Stimulated activated naive CD8-positive, alpha-beta T cell treated with anti-CD3 and anti-CD28 coated beads, Interleukin-15, Interleukin-2, amounts not matched to agents 100 U/mL and 50 U/mL, for 24 hours (primary cell): ENCODE results near the gene ZNHIT2.

Experiments
- ATAC-seq: fragments of 150-1000 bp; cut with Tn5 transposase; one replicate; pipeline ENCODE4 v1.10.0; 2021
- DNase-seq: peaks from one replicate; pipeline ENCODE4 v3.0.0; 2021

Gene ZNHIT2

DNA sequence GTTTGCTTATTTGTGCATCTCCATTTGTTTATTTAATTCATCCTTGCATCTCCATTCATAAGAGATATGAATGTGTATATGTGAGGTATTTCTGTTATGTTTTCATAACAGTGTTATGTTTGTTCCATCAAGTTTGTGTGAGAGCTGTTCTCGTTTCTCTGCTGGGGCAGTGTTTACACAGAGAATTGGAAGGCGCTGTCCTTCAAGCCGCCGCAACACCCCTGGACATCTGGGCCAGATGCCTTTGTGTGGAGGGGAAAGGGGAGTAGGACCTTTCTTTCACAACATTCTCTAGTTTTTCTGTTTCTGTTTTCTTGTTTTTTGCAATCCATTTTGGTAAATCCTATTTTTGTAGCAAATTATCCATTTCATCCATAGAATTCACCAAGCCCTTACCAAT, 12.9 kb downstream of the ZNHIT2 start:
- ATAC-seq (no peak), DNase-seq (no peak)

DNA sequence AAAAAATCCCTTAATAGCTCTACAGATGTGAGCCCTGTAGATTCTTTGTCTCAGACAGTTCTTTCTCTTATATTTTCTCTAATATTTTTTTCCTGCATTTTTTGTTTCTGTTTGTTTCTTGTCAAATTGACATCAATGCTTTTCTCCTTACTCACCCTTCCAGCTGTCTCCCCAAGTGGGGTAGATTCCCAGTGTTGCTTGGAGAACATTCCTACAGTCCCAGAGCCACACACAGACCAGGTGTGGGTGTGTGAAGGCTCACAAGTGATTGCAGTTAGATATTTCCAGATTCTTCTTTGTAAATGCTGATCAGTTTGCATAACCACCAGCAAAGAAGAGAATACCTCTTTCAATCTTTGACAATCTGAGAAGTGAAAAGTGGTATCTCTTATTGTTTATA, 14.0 kb downstream of the ZNHIT2 start:
- ATAC-seq (no peak), DNase-seq (no peak)

DNA sequence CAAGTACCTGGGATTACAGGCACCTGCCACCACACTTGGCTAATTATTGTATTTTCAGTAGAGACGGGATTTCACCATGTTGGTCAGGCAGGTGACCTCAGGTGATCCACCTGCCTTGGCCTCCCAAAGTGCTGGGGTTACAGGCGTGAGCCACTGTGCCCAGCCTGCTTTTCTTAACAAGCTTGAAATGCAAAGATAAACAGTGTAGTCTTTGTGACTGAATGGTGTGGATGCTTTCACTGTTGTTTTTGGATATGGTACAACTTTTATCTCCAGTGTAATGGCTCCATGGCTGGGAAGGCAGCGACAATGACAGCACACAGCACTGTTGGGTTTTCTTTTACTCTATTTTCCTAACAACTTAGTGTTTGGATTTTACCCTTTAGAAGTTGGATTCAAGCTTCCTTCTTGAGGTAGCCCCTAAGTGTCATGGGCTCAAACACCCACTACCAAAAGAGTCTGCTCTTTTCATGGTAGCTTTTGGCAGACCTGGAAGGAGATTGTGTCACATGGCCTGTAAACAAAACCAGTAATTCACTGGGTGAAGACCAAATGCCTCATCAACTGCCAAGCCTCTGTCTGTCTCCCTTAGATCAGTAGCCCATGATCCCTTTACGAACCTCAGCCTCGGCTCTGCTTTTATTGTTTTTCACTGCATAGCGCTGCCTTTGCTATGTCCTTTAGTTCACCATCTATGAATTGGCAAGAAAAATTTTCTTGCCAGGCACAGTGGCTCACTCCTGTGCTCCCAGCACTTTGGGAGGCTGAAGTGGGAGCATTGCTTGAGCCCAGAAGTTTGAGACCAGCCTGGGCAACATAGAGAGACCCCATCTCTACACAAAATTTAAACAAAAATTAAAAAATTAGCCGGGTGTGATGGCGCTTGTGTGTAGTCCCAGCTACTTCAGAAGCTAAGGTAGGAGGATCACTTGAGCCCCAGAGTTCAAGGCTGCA, 15.1 kb downstream of the ZNHIT2 start:
- ATAC-seq (no peak), DNase-seq (no peak)

DNA sequence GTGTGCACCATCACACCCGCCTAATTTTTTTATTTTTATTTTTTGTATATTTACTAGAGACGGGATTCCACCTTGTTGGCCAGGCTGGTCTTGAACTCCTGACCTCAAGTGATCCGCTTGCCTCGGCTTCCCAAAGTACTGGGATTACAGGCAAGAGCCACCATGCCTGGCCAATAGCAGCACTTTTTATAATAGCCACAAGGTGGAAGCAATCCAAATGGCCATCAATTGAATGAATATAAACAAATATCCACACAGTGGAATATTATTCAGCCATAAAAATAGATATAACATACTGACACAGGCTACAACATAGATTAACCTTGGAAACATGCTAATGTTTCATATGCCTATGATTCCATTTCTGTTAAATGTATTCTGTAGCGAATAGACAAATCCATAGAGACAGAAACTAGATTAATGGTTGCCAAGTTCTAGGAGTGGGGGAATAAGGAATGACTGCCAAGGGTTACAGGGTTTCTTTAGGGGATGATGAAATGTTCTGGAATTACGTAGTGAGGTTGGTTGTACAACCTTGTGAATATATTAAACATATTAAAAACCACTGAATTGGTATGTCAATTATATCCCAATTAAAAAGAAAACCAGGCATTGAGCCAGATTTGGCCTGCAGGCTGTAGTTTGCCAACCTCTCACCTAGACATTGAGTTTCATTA, 16.7 kb downstream of the ZNHIT2 start:
- no peak for ATAC-seq
- DNase-seq, result no peak

DNA sequence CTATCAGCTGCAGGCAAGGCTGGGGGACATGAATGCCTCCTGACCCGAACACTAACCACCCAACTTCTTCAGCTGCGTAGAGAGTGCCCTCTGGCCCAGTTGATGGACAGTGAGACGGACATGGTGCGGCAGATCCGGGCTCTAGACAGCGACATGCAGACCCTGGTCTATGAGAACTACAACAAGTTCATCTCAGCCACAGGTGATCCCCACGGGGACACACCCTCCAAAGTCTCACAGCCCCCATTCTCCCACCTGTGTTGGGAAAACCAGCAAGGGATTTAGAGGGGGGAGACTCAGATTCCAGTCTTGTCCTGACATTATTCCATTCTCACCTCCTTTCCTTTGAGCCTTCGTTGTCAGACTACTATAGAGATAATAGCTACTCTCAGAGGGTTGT, 20.6 kb downstream of the ZNHIT2 start:
- ATAC-seq (no peak), DNase-seq (no peak)

DNA sequence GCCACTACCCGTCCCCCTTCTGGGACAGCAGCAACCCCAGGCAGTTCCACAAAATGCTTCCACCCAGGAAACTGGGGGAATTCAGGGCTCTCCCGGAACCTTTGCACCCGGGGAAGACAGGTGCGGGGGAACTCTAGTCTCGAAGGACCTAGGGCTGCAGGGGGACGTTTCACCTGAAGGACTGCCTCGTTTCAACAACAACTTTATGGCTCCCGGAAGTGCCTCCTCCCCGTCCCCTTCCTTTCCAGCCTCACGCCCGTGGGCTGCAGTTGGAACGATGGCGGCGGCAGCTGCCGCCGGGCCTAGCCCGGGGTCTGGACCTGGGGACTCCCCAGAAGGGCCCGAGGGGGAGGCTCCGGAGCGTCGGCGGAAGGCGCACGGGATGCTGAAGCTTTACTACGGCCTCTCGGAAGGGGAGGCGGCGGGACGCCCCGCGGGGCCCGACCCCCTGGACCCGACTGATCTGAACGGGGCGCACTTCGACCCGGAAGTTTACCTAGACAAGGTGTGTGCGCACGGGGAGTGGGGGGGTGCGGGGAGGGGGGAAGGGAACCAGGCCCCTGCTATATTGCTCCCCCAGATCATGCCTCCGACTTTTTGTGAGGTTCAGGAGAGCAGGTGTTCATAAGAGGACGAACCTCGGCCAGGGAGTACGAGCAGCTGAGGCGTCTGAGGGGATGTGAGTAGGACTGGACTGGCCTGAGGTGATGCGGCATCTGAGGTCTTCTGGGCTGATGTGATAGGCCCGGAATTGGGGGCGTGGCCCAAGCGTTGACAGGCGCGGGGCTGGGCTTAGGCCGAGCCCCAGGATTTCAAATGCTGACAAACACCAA, 21.3 kb downstream of the ZNHIT2 start, which contains the start of gene VPS51:
TSS of gene VPS51 (plus strand) at position 241 of the 833 bp plus-strand sequence. CDS start at position 278, 37 bp downstream.
- ATAC-seq (peak; percentile 96), DNase-seq (peak; percentile 88)

DNA sequence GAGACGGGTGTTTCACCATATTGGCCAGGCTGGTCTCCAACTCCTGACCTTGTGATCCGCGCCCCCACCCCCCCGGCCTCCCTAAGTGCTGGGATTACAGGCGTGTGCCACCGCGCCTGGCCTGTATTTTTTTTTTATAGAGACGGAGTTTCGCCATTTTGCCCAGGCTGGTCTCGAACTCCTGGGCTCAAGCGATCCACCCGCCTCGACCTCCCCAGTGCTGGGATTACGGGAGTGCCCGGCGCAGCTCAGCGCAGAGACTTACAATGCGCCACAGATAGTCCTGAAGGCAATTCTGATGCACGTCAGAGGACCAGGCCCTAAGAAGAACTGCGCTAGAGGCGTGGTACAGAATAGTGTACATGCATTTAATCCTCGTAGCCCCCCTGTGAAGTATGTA, 22.1 kb downstream of the ZNHIT2 start:
- ATAC-seq (no peak), DNase-seq (no peak)

DNA sequence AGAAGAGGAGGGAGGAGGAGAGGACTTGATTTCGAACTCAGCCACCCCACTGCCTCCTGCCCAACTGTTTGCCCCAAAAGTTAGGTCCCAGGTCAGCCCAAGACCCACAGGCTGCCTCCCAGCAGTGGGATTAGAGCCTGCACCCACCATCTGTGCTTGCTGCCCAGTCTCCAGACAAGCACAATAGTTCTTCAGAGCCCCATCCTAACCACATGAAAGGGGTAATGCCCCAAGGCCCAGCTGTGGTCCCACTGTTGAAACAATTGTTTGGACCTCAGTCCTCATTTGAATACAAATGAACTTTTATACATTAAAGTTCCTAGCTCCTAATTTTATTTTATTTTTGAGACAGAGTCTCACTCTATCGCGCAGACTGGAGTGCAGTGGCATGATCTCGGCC, 26.9 kb downstream of the ZNHIT2 start:
- ATAC-seq, result no peak
- no peak for DNase-seq

DNA sequence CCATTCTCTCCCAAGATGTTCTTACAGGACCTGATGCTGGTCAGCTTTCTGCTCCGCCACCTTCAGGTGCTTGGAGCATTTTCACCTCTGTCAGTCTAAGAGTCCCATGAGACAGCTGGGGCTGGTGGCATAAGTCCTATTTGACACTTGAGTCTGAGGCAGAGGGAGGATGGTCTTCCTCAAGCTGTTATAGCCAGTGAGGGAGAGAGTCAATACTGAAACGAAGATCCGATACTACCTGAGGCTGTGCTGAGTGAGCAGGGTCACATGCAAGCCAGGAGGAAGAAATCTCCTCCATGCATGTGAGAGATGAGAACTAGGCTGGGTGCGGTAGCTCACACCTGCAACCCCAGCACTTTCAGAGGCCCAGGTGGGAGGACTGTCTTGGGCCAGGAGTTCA, 27.9 kb downstream of the ZNHIT2 start:
- DNase-seq (no peak), ATAC-seq (no peak)

DNA sequence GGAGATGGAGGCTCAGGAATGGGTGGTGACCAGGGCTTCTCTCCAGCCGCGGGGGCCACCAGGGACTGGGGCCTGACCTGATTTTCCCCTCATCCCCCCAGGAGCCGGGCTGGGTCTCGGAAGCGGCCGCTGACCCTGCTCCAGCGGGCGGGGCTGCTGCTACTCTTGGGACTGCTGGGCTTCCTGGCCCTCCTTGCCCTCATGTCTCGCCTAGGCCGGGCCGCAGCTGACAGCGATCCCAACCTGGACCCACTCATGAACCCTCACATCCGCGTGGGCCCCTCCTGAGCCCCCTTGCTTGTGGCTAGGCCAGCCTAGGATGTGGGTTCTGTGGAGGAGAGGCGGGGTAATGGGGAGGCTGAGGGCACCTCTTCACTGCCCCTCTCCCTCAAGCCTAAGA, 29.7 kb downstream of the ZNHIT2 start:
- no peak for DNase-seq
- ATAC-seq, result no peak

DNA sequence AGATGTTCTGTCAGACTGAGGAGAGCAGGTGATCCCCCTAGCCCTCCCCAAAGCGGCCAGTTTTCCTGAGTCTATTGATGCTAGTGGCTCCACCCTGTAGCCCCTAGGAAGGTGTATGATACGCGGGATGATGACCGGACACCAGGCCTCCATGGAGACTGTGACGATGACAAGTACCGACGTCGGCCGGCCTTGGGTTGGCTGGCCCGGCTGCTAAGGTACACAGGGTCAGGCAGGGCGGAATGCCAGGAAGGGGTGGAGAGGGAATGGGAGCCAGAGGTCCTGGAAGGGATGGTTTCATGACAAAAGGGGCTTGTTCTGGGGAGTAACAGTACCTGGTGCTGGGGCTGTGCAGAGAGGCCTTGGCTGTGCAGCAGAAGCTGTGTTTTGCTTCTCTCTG, 30.3 kb downstream of the ZNHIT2 start:
- no peak for DNase-seq
- ATAC-seq, result no peak

DNA sequence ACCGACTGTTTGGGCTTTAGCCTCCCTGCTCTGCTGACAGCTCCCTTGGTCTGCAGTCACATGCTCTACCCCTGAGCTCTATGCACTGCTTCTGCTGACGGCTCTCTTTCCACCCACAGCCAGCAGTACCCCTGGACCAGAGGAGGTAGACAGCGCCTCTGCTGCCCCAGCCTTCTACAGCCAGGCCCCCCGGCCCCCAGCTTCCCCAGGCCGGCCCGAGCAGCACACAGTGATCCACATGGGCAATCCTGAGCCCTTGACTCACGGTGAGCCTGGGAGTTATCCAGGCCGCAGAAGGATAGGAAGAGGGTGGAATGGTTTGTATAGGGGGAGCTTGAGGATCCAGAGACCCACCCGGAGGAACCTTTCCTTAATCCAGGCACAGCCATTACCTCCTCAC, 30.7 kb downstream of the ZNHIT2 start:
- no peak for ATAC-seq
- DNase-seq, result no peak

DNA sequence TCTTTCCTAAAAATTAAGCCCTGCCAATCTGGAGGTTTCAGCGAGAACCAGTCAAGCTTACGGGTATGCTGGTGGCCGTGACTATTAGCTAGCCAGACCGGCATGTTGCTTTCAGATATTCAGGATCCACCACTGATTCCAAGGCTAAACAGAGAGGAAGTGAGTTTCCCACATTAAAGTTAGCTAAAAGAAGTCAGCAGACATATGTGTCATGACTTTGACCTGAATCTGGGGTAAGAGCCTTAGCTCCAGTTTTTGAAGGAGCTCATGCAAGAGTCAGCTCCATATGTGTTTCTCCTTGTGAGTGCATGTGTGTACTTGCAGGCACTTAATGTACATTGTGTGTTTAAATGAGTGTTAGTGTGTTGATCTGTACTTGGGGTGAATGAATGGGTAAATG, 32.1 kb downstream of the ZNHIT2 start:
- ATAC-seq (no peak), DNase-seq (no peak)

DNA sequence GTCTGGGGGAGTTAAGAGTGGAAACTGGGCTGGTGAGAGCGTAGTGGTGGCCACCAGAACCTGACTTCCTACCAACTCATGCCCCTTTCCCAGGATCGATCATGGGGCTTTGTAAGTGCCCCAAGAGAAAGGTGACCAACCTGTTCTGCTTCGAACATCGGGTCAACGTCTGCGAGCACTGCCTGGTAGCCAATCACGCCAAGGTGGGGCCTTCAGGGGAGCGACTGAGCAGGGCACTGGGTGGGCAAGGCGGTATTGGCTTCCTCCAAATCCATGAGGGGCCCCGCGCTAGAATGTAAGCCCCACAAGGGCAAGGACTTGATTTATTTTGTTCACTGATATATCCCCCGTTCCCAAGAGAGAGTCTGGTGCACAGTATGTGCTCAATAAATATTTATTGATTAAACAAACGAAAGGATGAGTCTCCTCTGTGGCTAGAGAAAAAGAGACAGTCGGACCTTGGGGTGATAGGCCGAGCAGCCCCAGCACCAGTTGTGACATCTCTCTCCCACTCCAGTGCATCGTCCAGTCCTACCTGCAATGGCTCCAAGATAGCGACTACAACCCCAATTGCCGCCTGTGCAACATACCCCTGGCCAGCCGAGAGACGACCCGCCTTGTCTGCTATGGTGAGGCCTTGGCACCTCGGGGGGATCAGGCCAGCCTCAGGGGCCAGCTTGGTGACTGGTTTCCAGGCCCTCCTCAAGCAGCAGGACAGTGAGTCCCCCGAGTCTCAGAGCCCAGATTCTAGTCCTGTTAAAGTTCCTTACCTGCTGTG, 32.7 kb downstream of the ZNHIT2 start:
- ATAC-seq (peak; percentile 1), DNase-seq (no peak)

DNA sequence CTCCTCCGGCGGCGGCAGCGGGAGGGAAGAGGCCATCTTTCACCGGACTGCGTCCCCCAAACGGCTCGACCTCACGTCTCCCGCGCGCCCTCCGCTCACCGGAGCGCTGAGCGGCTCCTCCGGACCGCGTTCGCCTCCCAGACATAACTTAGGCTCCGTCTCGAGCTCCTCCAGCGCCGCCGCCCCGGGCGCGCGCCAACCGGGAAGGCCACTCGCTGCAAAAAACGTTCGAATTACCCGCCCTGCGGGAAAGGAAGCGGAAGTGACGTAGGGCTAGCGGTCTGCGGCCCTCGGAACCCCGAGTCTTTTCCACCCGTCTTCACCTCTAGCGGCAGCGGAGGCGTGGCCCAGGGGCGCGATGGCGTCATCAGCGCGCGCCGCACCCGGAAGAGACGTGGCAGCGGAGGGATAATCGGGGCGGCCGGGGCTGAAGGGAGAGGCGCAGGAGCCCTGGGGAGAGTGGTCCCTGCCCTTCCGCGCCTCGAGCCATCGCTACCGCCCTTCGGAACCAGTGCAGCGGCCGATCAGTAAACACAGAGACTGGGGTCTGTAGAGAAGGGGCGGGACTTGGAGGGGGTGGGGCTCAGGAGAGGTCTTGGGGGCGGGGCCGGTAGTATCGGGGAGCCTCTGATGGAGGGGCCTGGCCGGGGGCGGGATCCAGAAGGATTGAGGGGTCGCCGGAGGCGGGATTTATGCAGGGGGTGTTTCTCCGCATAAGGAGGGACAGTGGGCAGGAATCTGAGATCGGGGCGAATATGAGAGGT, 33.5 kb downstream of the ZNHIT2 start, which contains the start of the genes CDCA5 and ZFPL1:
TSS of gene CDCA5 (minus strand) at position 207 of the 764 bp plus-strand sequence. CDS start at position 145, 62 bp downstream.
TSS of gene ZFPL1 (plus strand) at position 389 of the 764 bp plus-strand sequence. CDS start 477 bp downstream, outside the sequence.
- peak; percentile 98 for DNase-seq
- peak; percentile 83 for ATAC-seq

DNA sequence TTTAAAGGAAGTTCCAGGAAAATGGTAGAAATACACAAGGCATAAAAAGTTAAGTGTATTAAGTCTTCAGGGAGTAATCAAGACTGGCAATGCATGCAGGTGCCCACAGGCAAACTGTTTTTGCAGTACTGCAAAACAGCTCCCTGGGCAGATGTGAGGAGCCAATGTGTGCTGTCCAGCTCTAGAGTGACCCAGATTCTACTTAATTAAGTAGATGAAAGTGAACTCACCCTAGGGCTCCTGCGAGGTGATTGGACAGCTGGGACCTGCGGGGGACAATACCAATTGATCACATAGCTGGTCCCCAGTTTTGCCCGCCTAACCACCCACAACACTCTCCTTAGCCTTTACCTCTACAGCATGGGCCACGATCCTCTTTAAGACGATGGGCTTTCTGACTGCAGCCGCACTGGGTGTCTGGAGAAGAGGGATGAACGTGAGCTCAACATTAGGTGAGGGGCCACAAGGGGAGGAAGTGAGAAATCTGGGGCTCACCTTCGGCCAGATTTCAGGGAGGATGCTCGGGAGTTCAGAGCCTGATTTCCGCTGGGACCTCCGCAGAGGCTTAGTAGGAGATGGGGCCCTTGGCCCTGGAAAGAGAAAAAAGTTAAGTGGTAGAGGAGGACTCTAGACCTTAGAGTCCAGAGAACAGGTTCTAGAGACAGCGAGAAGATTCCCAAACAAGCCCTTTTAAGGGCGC, 34.2 kb downstream of the ZNHIT2 start:
- no peak for DNase-seq
- no peak for ATAC-seq

DNA sequence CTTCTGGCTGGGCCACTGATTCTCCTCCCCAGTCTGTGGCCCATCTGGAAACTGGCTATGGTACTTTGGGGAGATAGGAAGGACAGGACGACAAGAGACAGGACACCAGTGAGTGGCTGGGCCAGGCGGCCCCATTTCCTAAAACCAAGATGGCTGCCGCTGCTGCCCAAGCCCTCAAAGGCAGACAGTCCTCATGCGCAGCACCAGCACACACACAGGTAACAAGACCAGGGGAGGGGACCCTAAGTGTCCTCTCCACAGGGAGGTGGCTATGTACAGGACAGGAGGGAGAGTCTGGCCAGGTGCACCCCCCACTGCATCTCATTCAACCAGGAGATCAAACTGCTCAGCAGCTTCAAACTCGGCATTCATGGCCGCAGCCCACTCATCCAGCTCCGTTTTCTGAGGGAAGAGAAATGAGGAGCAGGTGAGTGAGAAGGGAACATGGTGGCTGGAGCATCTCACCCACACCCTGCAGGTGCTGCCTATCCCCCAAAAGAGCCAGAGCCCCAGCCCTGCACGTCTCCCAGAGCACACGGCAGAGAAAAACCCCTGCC, 38.6 kb downstream of the ZNHIT2 start:
- ATAC-seq (no peak), DNase-seq (no peak)

DNA sequence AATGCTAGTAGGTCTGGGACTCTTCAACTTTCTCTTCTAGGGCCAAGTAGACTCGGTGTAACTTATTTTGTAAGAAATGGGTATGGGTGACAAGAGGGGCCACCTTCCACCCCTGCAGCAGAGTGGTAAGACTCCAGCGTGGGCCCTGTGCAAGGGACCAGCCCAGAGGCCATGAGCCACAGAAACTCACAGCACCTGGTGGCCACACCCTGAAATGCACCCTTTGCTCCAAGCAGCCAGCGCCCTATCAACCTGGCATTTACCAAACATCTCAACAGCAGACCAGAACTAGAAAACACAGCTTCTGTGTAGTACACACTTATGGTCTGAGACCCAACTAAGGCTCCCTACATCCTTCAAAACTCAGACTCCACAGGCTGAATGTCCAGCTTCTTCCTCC, 39.4 kb downstream of the ZNHIT2 start:
- DNase-seq, result peak; percentile 72
- peak; percentile 69 for ATAC-seq

DNA sequence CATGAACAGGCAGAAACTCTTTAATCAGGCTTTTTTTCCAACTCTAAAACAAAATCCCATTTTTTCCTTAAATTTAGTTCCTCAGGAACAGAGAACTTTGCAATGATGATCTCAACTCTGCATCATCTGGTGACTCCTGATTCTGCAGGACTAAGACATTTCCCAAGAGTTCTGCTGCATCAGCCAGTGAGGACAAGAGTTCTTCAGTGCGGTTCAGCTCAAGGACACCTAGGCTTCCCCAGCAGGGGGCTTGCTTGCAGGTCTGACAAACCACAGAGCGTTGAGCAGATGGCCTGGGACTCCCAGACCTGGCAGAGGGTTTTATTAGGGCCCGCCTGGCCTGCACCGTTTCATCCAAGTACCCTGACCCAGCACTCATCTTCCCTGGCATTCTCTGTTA, 40.0 kb downstream of the ZNHIT2 start:
- ATAC-seq (no peak), DNase-seq (no peak)

DNA sequence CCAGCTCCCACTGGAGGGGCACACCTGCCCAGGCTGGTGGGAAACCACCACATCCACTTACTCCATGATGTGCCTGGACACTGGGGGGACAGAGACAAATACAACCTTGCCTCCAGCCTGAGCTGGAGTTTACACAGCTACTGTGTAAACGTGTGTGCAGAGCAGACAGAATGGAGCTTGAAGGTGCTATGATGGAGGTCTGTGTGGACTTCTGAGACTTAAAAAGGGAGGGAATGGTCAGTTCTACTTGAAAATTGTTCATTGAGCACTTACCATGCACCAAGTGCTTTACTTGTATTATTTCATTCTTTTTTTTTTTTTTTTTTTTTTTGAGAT, 44.9 kb downstream of the ZNHIT2 start:
- DNase-seq (no peak), ATAC-seq (no peak)
